H1 (cell line): ENCODE measurements around the gene UPF1.

ENCODE experiments used
- EZH2 ChIP-seq: fragments of 200-600 bp; sonication (generic); IDR thresholded peaks from 2 replicates; pipeline ENCODE4 v1.7.1; 2012; ENCODE audit warnings: low read depth, mild to moderate bottlenecking, moderate library complexity, low read length, inconsistent platforms; ENCODE audit not compliant: severe bottlenecking
- RBBP5 ChIP-seq: IDR thresholded peaks from 2 replicates; pipeline ENCODE4 v1.7.1; 2012; ENCODE audit warnings: low read depth, mild to moderate bottlenecking, inconsistent platforms, low read length, moderate library complexity, borderline replicate concordance
- YY1 ChIP-seq: IDR thresholded peaks from 2 replicates; pipeline ENCODE4 v1.6.1; 2011; ENCODE audit warnings: low read depth, mild to moderate bottlenecking, low read length

DNA sequence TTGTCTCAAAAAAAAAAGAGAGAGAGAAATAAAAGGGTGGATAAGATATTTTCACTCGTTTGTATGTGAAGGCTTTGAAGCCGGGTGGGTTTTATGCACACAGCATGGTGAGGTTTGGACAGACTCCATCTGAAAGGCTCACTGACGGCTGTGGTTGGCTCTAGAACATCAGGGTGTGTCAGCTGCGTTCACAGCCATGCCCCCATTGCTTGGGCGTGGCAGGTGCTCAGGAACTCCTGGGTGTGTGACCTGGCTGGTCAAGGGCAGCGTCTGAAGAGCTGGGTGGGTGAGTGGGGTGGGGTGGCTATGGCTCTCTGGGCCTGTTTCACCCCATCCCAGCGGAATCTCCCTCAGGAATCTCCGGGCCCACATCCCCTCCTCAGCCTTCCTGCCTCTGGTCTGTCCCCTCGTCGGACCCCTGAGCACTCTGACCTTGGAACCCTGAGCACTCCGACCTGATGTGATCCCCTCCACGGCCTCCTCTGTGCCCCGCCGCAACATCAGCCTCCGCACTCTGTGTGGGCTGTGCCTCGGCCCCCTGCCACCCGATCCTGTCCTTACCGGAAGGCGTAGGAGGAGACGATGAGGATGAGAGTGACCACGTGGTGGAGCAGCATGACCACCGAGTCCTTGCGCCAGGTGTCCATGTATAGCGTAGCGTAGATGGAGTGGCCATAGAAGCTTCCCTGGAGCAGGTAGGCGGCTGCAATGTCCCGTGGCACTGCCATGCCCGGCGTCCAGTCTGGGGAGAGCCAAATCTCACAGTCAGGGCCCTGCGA lies 52.0 kb downstream of the UPF1 start:
- TF ChIP-seq YY1 (no peak), EZH2 (no peak), RBBP5 (no peak)
